Uterus (tissue), 4 donors: ENCODE results near the gene POU2AF2. TPM values are rescaled to one million over a fixed set of nuclear protein-coding genes. Genes with fewer than 3 reads are reported as not detected.

Experiments
- DNase-seq, 2 donors: peaks; one replicate each; pipeline ENCODE4 v3.0.0-alpha.2; 2019 to 2020
- H3K27ac ChIP-seq, 2 donors: fragments of 200-600 bp; sonication (generic); 1 replicate in 1 of 2; 2 replicates in 1 of 2; pipeline ENCODE4 v1.5.1; 2016 to 2018
- H3K27me3 ChIP-seq, 2 donors: fragments of 200-600 bp; sonication (generic); one replicate each; pipeline ENCODE4 v1.5.1; 2018 to 2019; ENCODE audit warnings: control low read depth in 1 of 2
- H3K36me3 ChIP-seq, 2 donors: fragments of 200-600 bp; sonication (generic); one replicate each; pipeline ENCODE4 v1.5.1; 2019; ENCODE audit warnings: control low read depth in 1 of 2
- H3K4me1 ChIP-seq, 2 donors: fragments of 200-600 bp; sonication (generic); one replicate each; pipeline ENCODE4 v1.5.1; 2018 to 2019; ENCODE audit warnings: control low read depth in 1 of 2
- H3K4me3 ChIP-seq, 2 donors: fragments of 200-600 bp; sonication (generic); 1 replicate in 1 of 2; 2 replicates in 1 of 2; pipeline ENCODE4 v1.5.1; 2018 to 2019; ENCODE audit warnings: mild to moderate bottlenecking in 1 of 2
- H3K9me3 ChIP-seq, 2 donors: fragments of 200-600 bp; sonication (generic); one replicate each; pipeline ENCODE4 v1.5.1; 2019; ENCODE audit warnings: control low read depth in 1 of 2
- POLR2A ChIP-seq, 2 donors: fragments of 450-650 bp; IDR thresholded peaks; one replicate each; pipeline ENCODE4 v1.6.1; 2016; ENCODE audit warnings: antibody characterized with exemption in 2 of 2, mild to moderate bottlenecking in 1 of 2, moderate library complexity in 1 of 2
- intact Hi-C: fragments of 100-400 bp; cut with DNase I; formaldehyde crosslinking; loops from one replicate; pipeline ENCODE4 v1.15.1; 2023; ENCODE audit warnings: low total_unique reads
- total RNA-seq, 4 donors: library from RNA; depleted of rRNA in 3 of 4; stranded (reverse); fragments of >200 nt in 3 of 4; gene quantifications; one replicate each; pipeline versions ENCODE4 v1.1.0 to v1.2.4, GENCODE V29; 2014 to 2023
- TF ChIP-seq, protein P1 (sequence below), 4 experiments: fragments of 200-600 bp in 2 of 4; fragments of 450-650 bp in 2 of 4; sonication (generic) in 2 of 4; IDR thresholded peaks; one replicate each; pipeline ENCODE4 v1.5.1; 2016 to 2019; ENCODE audit warnings: antibody characterized with exemption in 4 of 4, mild to moderate bottlenecking in 2 of 4, moderate library complexity in 1 of 4
- donor health status: DM: yes; HTN: yes; CAD: no.

POU2AF2 gene
- total RNA-seq, 4 donors from 2014 or later = not detected

DNA sequence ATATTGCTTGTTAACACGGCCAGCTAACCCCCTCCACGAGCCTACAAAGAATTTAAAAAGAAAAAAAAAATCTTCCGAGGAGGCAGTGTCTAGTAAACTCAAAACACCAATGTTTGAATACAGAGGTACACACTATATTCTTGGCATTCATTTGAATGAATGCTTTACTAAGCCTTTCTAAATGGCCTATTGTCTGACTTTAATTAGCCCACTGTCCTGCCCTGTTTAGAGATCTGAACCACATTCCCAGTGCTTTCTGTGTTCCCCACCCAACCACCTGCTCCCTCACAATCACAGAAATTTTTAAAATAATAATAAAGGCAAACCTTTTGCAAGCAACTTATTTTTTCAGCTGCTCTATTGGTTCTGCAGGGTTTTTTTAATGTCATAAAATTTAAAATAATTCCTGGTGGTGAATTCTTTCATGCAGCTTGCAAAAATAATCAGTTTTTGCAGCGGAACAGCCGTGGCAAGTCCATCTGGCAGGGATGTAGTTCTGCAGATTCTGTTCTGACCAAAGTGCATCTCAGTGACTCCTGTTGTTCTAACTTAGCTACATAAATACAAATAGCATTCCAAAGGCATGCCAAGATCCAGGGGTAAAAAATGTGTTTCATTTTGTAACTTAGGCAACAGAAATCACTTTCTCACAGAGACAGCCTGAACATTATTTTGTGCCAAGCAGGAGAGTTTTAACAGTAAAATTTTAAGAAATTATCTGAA is 23.8 kb downstream of the POU2AF2 start:
- intact Hi-C loops = no loop called here
- Histone ChIP-seq H3K27me3 (no peaks in the 10 kb centered on the region), H3K27ac (no peak overlapping the region), H3K36me3 (no peaks in the 10 kb centered on the region), H3K9me3 (no peaks in the 10 kb centered on the region), H3K4me1 (no peaks in the 10 kb centered on the region), H3K4me3 (no peak overlapping the region)
- DNase-seq = no peak
- TF ChIP-seq POLR2A (IDR thresholded peaks at IDR 0.05) = no peak
- TF ChIP-seq, protein P1, sequence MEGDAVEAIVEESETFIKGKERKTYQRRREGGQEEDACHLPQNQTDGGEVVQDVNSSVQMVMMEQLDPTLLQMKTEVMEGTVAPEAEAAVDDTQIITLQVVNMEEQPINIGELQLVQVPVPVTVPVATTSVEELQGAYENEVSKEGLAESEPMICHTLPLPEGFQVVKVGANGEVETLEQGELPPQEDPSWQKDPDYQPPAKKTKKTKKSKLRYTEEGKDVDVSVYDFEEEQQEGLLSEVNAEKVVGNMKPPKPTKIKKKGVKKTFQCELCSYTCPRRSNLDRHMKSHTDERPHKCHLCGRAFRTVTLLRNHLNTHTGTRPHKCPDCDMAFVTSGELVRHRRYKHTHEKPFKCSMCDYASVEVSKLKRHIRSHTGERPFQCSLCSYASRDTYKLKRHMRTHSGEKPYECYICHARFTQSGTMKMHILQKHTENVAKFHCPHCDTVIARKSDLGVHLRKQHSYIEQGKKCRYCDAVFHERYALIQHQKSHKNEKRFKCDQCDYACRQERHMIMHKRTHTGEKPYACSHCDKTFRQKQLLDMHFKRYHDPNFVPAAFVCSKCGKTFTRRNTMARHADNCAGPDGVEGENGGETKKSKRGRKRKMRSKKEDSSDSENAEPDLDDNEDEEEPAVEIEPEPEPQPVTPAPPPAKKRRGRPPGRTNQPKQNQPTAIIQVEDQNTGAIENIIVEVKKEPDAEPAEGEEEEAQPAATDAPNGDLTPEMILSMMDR (IDR thresholded peaks at IDR 0.05) = no peak

DNA sequence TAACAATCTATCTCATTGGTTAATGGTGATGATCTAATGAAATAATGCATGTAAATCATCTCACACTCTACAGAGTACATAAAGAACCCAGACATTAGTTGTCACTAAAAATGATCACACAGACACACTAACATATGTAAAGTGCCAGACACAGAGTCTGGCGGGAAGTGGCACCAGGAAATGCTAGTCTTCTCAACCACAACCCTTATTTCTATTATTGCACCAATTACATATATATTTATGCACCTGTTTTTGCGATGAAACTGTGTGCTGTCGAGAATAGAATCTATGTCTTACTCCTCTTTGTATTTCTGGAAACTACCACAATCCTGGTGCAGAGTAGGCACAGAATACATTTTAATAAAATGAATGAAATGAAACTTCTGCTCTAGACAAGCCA is 26.9 kb downstream of the POU2AF2 start:
- no peak for DNase-seq
- Histone ChIP-seq H3K4me3 (no peak overlapping the region), H3K4me1 (no peaks in the 10 kb centered on the region), H3K27me3 (no peaks in the 10 kb centered on the region), H3K36me3 (no peaks in the 10 kb centered on the region), H3K27ac (no peak overlapping the region), H3K9me3 (no peaks in the 10 kb centered on the region)
- intact Hi-C loops = no loop called here
- TF ChIP-seq, protein P1 (IDR thresholded peaks at IDR 0.05) = no peak
- TF ChIP-seq POLR2A (IDR thresholded peaks at IDR 0.05) = no peak

DNA sequence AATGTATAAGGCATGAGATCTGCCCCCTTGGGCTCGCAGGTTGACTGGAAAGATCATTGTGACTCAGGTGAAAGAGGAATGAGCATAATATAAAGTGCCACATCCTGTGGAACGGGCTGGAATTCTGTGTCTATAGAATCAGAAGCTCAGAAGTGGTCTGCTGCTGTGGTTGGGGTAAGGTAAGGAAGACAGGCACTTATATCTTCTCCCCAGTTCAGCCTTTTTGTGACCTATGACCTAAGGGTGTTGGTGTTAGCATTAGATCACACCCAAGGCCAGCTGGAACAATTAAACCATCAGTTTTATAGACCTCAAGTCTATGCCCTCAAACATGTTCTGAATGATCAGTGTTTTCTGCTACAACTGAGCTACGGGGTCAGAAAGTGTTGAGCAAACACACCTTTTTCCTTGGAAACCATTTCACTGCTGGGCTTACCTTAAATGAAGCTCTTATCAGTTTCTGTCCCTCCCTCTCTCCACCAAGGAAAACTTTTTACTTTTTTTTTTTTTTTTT is 37.1 kb downstream of the POU2AF2 start:
- Histone ChIP-seq H3K9me3 (no peaks in the 10 kb centered on the region), H3K27ac (no peak overlapping the region), H3K27me3 (no peaks in the 10 kb centered on the region), H3K36me3 (no peaks in the 10 kb centered on the region), H3K4me3 (no peak overlapping the region), H3K4me1 (no peaks in the 10 kb centered on the region)
- TF ChIP-seq POLR2A (IDR thresholded peaks at IDR 0.05) = no peak
- TF ChIP-seq, protein P1 (IDR thresholded peaks at IDR 0.05) = no peak
- intact Hi-C loops = loop anchor here (5.0 kb wide), 1 partner anchor 165 kb away; no protein-coding TSS in a partner anchor
- no peak for DNase-seq

DNA sequence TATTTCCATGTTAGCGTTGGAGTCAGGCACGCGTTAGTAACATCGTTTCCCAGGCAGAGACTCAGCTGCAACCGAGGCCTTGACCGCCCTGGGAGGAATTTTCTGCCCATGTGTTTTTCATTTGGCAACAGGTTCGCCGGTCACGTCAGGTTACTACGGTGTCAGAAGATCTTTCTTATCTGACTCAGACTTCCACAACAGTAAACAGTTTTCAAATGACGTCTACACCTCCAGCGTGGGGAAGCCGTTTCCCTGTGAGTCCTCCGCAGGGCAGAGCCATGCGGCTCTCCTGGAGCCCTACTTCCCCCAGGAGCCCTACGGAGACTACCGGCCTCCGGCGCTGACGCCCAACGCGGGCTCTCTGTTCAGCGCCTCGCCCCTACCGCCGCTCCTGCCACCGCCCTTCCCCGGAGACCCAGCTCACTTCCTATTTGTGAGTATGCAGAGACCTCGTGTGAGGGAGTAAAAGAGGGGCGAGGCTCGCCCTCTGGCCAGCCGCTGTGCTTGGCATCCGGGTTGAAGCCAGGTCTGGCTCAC is 38.5 kb downstream of the POU2AF2 start:
- Histone ChIP-seq H3K4me3 (no peak overlapping the region), H3K4me1 (no peaks in the 10 kb centered on the region), H3K27ac (no peak overlapping the region), H3K36me3 (no peaks in the 10 kb centered on the region), H3K27me3 (no peaks in the 10 kb centered on the region), H3K9me3 (no peaks in the 10 kb centered on the region)
- DNase-seq = no peak
- intact Hi-C loops = loop anchor here (5.0 kb wide), 1 partner anchor 163 kb away; no protein-coding TSS in a partner anchor
- TF ChIP-seq, protein P1 (IDR thresholded peaks at IDR 0.05) = no peak
- no peak for TF ChIP-seq POLR2A (IDR thresholded peaks at IDR 0.05)
